Measurements from ENCODE around the gene LMAN1.

LMAN1 gene

DNA sequence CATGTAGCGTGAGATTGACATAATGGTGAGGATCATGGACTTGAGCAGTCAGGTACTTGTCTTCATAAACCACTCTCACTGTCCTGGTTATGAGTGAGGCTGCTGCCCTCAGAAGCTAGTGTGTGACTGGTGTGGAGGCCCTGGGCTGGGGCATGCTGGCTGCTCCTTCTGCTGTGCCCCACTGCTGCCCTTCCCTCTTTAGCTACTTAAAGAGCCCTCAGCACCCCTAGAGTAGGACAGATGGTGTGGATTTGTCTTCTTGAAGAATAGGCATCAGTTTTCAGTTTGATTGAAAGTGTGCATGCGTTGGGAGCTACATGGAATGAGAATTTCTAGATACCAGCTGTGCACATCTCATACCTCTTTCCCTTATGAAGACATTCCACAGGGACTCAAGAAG, 56.1 kb downstream of the LMAN1 start:
- DNase-seq (ENCODE audit: low read depth): no peak

DNA sequence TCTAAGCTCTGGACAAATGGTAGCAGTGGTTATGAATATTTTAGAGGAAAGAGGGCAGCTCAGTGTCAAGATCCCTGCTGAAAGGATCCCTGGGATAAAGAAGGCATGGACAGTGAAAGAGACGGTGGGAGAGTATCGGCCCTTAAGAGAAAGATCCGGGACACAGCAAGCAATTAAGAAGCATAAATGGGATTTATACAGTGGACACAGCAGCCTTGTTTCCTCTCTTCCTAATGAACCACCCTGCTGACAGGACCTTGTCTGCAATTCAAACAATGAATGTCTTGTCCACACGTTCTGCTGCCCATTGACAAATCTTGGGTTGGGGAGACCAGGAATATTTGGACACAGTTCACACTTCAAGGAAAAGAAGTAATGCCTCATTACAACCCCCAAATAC, 57.1 kb downstream of the LMAN1 start:
- no peak for DNase-seq (ENCODE audit: low read depth)

DNA sequence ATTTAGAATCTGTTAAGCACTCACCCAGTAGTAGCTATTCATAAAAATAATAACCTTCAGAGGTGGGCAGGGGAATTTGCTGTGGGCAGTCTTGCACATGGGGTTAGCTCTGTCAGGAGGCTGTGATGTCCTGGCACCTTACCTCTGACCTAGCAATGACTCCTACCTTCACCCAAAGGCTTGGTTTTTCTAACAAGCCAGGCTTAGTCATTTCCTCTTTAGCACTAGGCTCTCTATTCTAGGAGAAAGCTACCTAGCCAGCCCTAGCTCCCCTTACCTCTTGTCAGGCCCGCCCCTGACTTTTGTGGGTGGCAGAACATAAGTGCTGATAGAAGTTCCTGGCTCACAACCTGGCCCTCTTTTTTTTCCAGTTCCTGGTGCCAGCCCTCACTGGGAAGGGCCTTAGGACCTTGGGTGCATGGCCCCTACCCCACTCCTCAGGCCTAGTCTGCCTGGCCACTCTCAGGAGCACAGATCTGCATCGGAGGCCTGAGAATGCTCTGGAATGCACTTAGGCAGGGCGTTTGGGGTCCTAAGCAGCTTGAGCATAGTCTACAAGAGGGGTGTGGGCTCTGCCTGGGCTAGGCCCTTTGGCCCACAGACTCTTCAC, 58.3 kb downstream of the LMAN1 start:
- DNase-seq (ENCODE audit: low read depth): no peak

DNA sequence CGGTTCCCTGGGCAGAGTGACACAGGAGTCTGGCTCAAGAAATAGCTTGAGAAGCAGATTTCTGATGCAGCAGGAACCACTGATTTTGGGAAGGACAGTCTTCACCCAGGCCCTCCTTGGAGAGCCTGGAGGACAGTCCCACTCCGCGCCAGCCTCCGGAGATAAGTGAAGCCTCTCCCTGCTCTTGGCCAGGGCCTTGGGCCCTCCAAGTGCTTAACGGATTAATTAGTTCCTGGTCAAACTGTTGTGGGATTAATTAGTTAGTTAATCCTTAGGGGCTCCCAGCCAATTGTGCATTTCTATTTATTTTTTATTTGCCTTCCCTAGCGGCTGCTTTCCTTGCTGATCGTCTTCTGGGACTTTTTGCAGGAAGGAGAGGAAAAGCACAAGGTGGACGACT, 60.2 kb downstream of the LMAN1 start:
- no peak for DNase-seq (ENCODE audit: low read depth)

DNA sequence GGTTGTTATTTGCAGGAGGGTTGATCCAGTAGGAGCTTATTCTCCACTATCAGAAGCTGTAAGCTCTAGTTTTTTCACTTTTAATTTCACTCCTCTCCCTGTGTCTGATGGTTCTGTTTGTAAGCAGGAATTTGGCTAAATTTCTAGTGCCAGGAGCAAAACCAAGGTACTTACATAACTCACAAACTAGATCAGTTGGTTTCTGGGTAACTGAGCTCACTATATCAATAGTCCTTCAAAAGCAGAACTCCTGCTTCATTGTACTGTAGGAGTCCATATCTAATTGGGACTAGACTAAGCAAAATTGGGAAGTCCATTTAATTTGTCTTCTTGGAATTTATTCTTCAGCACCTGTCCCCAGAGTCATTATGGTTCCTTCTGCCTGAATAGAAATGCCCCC, 65.7 kb downstream of the LMAN1 start:
- DNase-seq (ENCODE audit: low read depth): no peak

- DNase-seq (ENCODE audit: low read depth): no peak
These were observed 72.7 kb downstream of the LMAN1 start for GRCh38 chr18:59286341-59286740.

DNA sequence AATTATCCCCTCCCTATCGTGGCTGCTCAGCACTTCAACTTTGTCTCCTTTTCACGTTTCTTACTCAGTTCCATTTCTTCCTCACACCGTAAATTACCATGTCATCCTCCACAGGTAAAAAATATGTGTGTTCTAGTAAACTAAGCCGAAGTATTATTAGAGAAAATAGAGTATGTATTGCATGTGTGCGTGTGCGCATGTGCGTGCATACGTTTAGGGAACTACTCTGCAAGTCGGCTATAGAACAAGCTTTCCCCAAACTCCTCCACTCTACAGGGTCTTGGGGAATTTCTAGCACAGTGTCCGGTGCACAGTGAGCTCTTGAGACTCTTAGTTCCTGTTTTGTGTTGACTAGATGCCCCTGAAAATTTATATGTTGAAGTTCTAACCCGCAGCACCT, 76.7 kb downstream of the LMAN1 start:
- DNase-seq (ENCODE audit: low read depth): no peak

DNA sequence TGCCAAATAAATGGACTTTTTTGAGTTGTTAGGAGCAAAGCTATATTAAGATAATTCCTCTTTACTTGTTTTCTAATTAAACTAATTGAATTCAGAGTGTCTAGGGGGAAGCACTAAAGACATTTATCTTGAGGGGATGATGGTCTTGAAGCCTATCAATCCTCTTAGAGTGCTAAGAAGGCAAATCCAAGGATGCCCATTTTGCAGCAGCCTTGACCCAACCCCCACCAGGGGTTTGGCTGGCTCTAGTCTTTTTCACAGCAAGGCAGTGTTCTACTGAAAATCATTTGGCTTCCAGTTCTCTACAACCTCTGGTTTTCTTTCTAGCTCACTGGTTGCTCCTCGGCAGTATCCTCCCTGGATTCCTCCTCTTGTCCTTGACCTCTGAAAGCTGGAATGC, 79.3 kb downstream of the LMAN1 start:
- DNase-seq (ENCODE audit: low read depth): no peak

GRCh38 chr18:59279193-59279592, 79.9 kb downstream of the LMAN1 start:
- no peak for DNase-seq (ENCODE audit: low read depth)

DNA sequence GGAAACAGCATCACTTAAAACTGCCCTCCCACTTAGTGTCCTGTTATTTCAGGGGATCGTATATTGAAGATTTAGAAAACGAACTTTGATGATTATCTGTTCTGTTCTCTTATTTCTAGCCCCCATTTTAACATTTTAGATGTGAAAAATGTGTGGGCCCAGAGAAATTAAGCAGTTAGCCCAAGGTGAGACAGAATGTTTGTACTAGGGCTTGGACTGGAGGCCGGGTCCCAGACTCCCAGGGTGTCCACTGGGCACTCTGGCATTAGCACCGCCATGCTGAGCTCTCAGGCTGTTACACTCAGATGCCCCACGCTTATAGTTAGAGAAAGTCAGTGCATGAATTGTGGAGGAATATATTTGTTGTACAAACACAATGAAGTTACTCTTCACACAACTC, 80.3 kb downstream of the LMAN1 start:
- DNase-seq (ENCODE audit: low read depth): no peak
